ENCODE results near the gene IGSF11. TPM values are rescaled to one million over a fixed set of nuclear protein-coding genes. Genes with fewer than 3 reads are reported as not detected.

Gene IGSF11
- total and polyA plus RNA-seq, 4 donors, result 0.02 to 0.17 TPM; not detected in 2

- TF ChIP-seq HNF4G (IDR thresholded peaks at IDR 0.05) (no peak), TAF1 (conservative IDR thresholded peaks at IDR 0.05) (no peak), HNF4A (conservative IDR thresholded peaks at IDR 0.05) (no peak), FOXA2 (IDR thresholded peaks at IDR 0.05) (no peak), ZBTB33 (IDR thresholded peaks at IDR 0.05) (no peak), YY1 (IDR thresholded peaks at IDR 0.05) (no peak), EGR1 (IDR thresholded peaks at IDR 0.05; ENCODE audit: low read depth in 2 of 2) (no peak), GABPA (IDR thresholded peaks at IDR 0.05 in 1 of 2, conservative IDR thresholded peaks at IDR 0.05 in 1 of 2) (no peak), CTCF (IDR thresholded peaks at IDR 0.05; ENCODE audit: low read depth, low read length, missing input control) (no peak), JUND (IDR thresholded peaks at IDR 0.05) (no peak), RAD21 (IDR thresholded peaks at IDR 0.05) (no peak), SP1 (IDR thresholded peaks at IDR 0.05) (no peak), FOXA1 (IDR thresholded peaks at IDR 0.05) (no peak), RXRA (IDR thresholded peaks at IDR 0.05) (no peak), NR2F2 (IDR thresholded peaks at IDR 0.05) (no peak), ATF3 (IDR thresholded peaks at IDR 0.05) (no peak), MAX (IDR thresholded peaks at IDR 0.05) (no peak), REST (IDR thresholded peaks at IDR 0.05) (no peak)
These were observed 166.6 kb downstream of the IGSF11 start for GRCh38 chr3:118868051-118868450.

More at GRCh38 chr3:118868051-118868450, 166.6 kb downstream of the IGSF11 start:
- Histone ChIP-seq H3K4me1 (ENCODE audit: control insufficient read depth in 4 of 4, insufficient read depth in 4 of 4, low read length in 3 of 4) (no peaks in the 10 kb centered on the region), H3K36me3 (ENCODE audit: control insufficient read depth in 4 of 4, insufficient read depth in 3 of 4, low read depth in 1 of 4, low read length in 3 of 4) (no peaks in the 10 kb centered on the region), H3K9ac (ENCODE audit: low read depth in 1 of 2, low read length in 2 of 2) (no peak overlapping the region), H3K9me3 (ENCODE audit: control insufficient read depth in 4 of 4, low read length in 3 of 4) (peaks cover 0 to 4% (median 0%) of the 10 kb centered on the region in 4 donors), H3K27me3 (ENCODE audit: control insufficient read depth in 4 of 4, insufficient read depth in 4 of 4, low read length in 3 of 4) (no peaks in the 10 kb centered on the region), H3K4me3 (ENCODE audit: low read depth in 1 of 3, low read length in 3 of 3) (no peak overlapping the region), H3K27ac (ENCODE audit: low read depth in 1 of 2, low read length in 2 of 2) (no peak overlapping the region)
- DNase-seq (ENCODE audit: low spot score), result no peak
